GM12875 (cell line): ENCODE results near the gene PIP4P1.

Experiments used
- H3K4me3 ChIP-seq: one replicate; pipeline ENCODE4 v1.5.1; 2011; ENCODE audit warnings: low read depth, low read length, control low read depth
- CTCF ChIP-seq: IDR thresholded peaks from 2 replicates; pipeline ENCODE4 v1.5.1; 2011; ENCODE audit warnings: low read depth, mild to moderate bottlenecking, control low read depth, inconsistent platforms, low read length, moderate library complexity, borderline replicate concordance; ENCODE audit not compliant: insufficient read depth

Gene PIP4P1

GRCh38 chr14:20489093-20489994 lies 28.1 kb upstream of the PIP4P1 start:
- H3K4me3 ChIP-seq: no peak overlapping the region
- no peak for TF ChIP-seq CTCF

GRCh38 chr14:20487396-20487725 lies 26.1 kb upstream of the PIP4P1 start:
- H3K4me3 ChIP-seq: no peak overlapping the region
- no peak for TF ChIP-seq CTCF

GRCh38 chr14:20486684-20487395 lies 25.6 kb upstream of the PIP4P1 start:
- H3K4me3 ChIP-seq: no peak overlapping the region
- TF ChIP-seq CTCF: no peak

GRCh38 chr14:20485900-20486299 lies 24.7 kb upstream of the PIP4P1 start:
- no peak overlapping the region for H3K4me3 ChIP-seq
- no peak for TF ChIP-seq CTCF

- no peak for TF ChIP-seq CTCF
- H3K4me3 ChIP-seq: no peak overlapping the region
Observed at GRCh38 chr14:20482382-20482781, 21.1 kb upstream of the PIP4P1 start.

- no peak for TF ChIP-seq CTCF
Observed at GRCh38 chr14:20478894-20479293, 17.7 kb upstream of the PIP4P1 start.

GRCh38 chr14:20477211-20477876 lies 16.1 kb upstream of the PIP4P1 start:
- H3K4me3 ChIP-seq: no peak overlapping the region
- TF ChIP-seq CTCF: no peak

More at GRCh38 chr14:20478894-20479293, 17.7 kb upstream of the PIP4P1 start:
- H3K4me3 ChIP-seq: no peak overlapping the region
